Thyroid gland (tissue), 4 donors: ENCODE data around the gene SRSF5. TPM values are rescaled to one million over a fixed set of nuclear protein-coding genes. Genes with fewer than 3 reads are reported as not detected.

Experiments
- DNase-seq, 2 donors: peaks; one replicate each; pipeline ENCODE4 v3.0.0-alpha.2; 2019
- H3K27ac ChIP-seq, 3 donors: fragments of 200-600 bp; sonication (generic); 1 replicate in 2 of 3; 2 replicates in 1 of 3; pipeline ENCODE4 v1.5.1; 2016 to 2019; ENCODE audit warnings: mild to moderate bottlenecking in 1 of 3, moderate library complexity in 1 of 3
- H3K27me3 ChIP-seq: fragments of 200-600 bp; sonication (generic); one replicate; pipeline ENCODE4 v1.5.1; 2019
- H3K36me3 ChIP-seq, 2 donors: fragments of 200-600 bp; sonication (generic); one replicate each; pipeline ENCODE4 v1.5.1; 2016 to 2019
- H3K4me1 ChIP-seq, 2 donors: fragments of 200-600 bp; sonication (generic); one replicate each; pipeline ENCODE4 v1.5.1; 2017 to 2019
- H3K4me3 ChIP-seq, 3 donors: fragments of 200-600 bp; sonication (generic); replicated peaks in 1 of 3; 1 replicate in 2 of 3; 2 replicates in 1 of 3; pipeline ENCODE4 v1.5.1; 2016; ENCODE audit warnings: mild to moderate bottlenecking in 1 of 3
- H3K9me3 ChIP-seq: fragments of 200-600 bp; sonication (generic); one replicate; pipeline ENCODE4 v1.5.1; 2017
- CTCF ChIP-seq, 6 experiments: fragments of 200-600 bp in 3 of 6; fragments of 450-650 bp in 3 of 6; sonication (generic) in 3 of 6; IDR thresholded peaks; one replicate each; pipeline ENCODE4 v1.5.1; 2016 to 2019; ENCODE audit warnings: antibody characterized with exemption in 6 of 6, mild to moderate bottlenecking in 2 of 6, inconsistent platforms in 1 of 6, moderate library complexity in 1 of 6
- POLR2A ChIP-seq, 2 donors: fragments of 450-650 bp; IDR thresholded peaks; one replicate each; pipeline ENCODE4 v1.6.1; 2017; ENCODE audit warnings: antibody characterized with exemption in 2 of 2, mild to moderate bottlenecking in 2 of 2, moderate library complexity in 1 of 2
- WGBS, 2 donors: methylation state at CpG; one replicate each; pipeline ENCODE4 v1.1.5; 2017; 5-methylcytosine and 5-hydroxymethylcytosine counted together
- intact Hi-C: fragments of 100-400 bp; cut with DNase I; formaldehyde crosslinking; loops from one replicate; pipeline ENCODE4 v1.15.1; 2023
- total RNA-seq, 4 donors: library from RNA; depleted of rRNA; stranded (reverse); fragments of >200 nt; gene quantifications; one replicate each; pipeline ENCODE4 v1.2.3, GENCODE V29; 2016

SRSF5 gene
- total RNA-seq, 4 donors from 2014 or later: 326 to 969 (median 539) TPM

- H3K4me1 ChIP-seq: peaks cover 8 to 25% of the 10 kb centered on the region in 2 donors
- H3K4me3 ChIP-seq: no peak overlapping the region
- intact Hi-C loops: no loop called here
- H3K9me3 ChIP-seq: no peaks in the 10 kb centered on the region
- H3K27ac ChIP-seq: no peak overlapping the region
- DNase-seq: no peak
- WGBS, 2 donors: 96 to 97% methylated on average over 7 of the region's 7 CpGs
- H3K27me3 ChIP-seq: no peaks in the 10 kb centered on the region
- H3K36me3 ChIP-seq: peaks cover 66 to 73% of the 10 kb centered on the region in 2 donors
- TF ChIP-seq POLR2A (IDR thresholded peaks at IDR 0.05) (no peak), CTCF (IDR thresholded peaks at IDR 0.05) (no peak)
These were observed 6.8 kb downstream of the SRSF5 start for GRCh38 chr14:69773571-69774276.

GRCh38 chr14:69775012-69775411 is 8.1 kb downstream of the SRSF5 start:
- Histone ChIP-seq H3K4me1 (peaks cover 2 to 13% of the 10 kb centered on the region in 2 donors), H3K9me3 (no peaks in the 10 kb centered on the region), H3K27ac (no peak overlapping the region), H3K36me3 (peaks cover 62 to 63% of the 10 kb centered on the region in 2 donors), H3K4me3 (no peak overlapping the region), H3K27me3 (no peaks in the 10 kb centered on the region)
- TF ChIP-seq CTCF (IDR thresholded peaks at IDR 0.05): no peak
- TF ChIP-seq POLR2A (IDR thresholded peaks at IDR 0.05): no peak
- intact Hi-C loops: no loop called here
- DNase-seq: no peak
- 90 to 91% methylated on average over 3 of the region's 3 CpGs for WGBS, 2 donors

GRCh38 chr14:69776875-69777453 is 10.0 kb downstream of the SRSF5 start:
- intact Hi-C loops: no loop called here
- WGBS, 2 donors: 87 to 92% methylated on average over 4 of the region's 4 CpGs

GRCh38 chr14:69779088-69779487 is 12.1 kb downstream of the SRSF5 start:
- WGBS, 2 donors: 93 to 94% methylated on average over 2 of the region's 2 CpGs
- Histone ChIP-seq H3K27me3 (no peaks in the 10 kb centered on the region), H3K4me1 (no peaks in the 10 kb centered on the region), H3K27ac (no peak overlapping the region), H3K4me3 (no peak overlapping the region), H3K36me3 (peaks cover 22 to 26% of the 10 kb centered on the region in 2 donors), H3K9me3 (no peaks in the 10 kb centered on the region)
- intact Hi-C loops: no loop called here
- no peak for TF ChIP-seq CTCF (IDR thresholded peaks at IDR 0.05)
- no peak for TF ChIP-seq POLR2A (IDR thresholded peaks at IDR 0.05)
- no peak for DNase-seq

More at GRCh38 chr14:69776875-69777453, 10.0 kb downstream of the SRSF5 start:
- H3K9me3 ChIP-seq: no peaks in the 10 kb centered on the region
- no peak overlapping the region for H3K27ac ChIP-seq
- no peaks in the 10 kb centered on the region for H3K27me3 ChIP-seq
- H3K36me3 ChIP-seq: peaks cover 42 to 45% of the 10 kb centered on the region in 2 donors
- DNase-seq: no peak
- peaks cover 0 to 11% of the 10 kb centered on the region in 2 donors for H3K4me1 ChIP-seq
- TF ChIP-seq CTCF (IDR thresholded peaks at IDR 0.05) (no peak), POLR2A (IDR thresholded peaks at IDR 0.05) (no peak)
- H3K4me3 ChIP-seq: no peak overlapping the region

DNA sequence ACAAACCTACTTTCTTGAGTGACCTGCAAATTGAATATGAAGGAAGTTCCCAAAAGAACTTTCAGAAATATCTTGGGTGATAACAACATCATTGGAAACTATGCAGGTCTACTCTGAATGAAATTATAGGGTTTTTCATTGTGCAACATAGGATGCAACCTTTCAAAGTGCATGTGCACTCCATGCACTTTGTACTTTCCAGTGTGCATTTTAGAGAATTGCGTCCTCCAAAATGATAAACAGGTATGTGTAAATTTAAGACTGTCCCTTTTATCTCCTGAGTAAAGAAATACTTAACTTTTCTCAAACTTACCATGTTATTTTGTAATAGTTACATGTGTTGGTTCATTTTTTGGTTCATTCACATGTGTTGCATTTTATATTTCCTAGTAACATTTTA is 13.2 kb downstream of the SRSF5 start:
- 96 to 97% methylated on average over 1 of the region's 1 CpG for WGBS, 2 donors
- Histone ChIP-seq H3K27ac (no peak overlapping the region), H3K36me3 (peaks cover 22% of the 10 kb centered on the region in 2 donors), H3K4me3 (no peak overlapping the region), H3K9me3 (no peaks in the 10 kb centered on the region), H3K27me3 (no peaks in the 10 kb centered on the region), H3K4me1 (no peaks in the 10 kb centered on the region)
- intact Hi-C loops: no loop called here
- TF ChIP-seq CTCF (IDR thresholded peaks at IDR 0.05): no peak
- TF ChIP-seq POLR2A (IDR thresholded peaks at IDR 0.05): no peak
- DNase-seq: no peak
